BLaER1 treated with 17β-estradiol and CSF1 and Interleukin-3, amounts not matched to agents 10 nM and 100 nM (cell line): Measurements from ENCODE around the gene MAPK12.
A peak's percentile ranks its signal among the peaks of the same experiment; 100 is the strongest.

Source experiments
- H3K27ac ChIP-seq, 11 experiments: shearing (Covaris generic); formaldehyde crosslinking; 2 replicates each; pipeline ENCODE4 v1.8.1; 2022
- H3K27me3 ChIP-seq, 11 experiments: shearing (Covaris generic); formaldehyde crosslinking; 2 replicates each; pipeline ENCODE4 v1.8.1; 2022
- H3K36me3 ChIP-seq, 11 experiments: shearing (Covaris generic); formaldehyde crosslinking; 2 replicates each; pipeline ENCODE4 v1.8.1; 2022
- H3K4me1 ChIP-seq, 10 experiments: shearing (Covaris generic); formaldehyde crosslinking; 2 replicates each; pipeline ENCODE4 v1.8.1; 2022
- H3K4me2 ChIP-seq, 11 experiments: shearing (Covaris generic); formaldehyde crosslinking; 2 replicates each; pipeline ENCODE4 v1.8.1; 2022
- H3K4me3 ChIP-seq, 10 experiments: shearing (Covaris generic); formaldehyde crosslinking; 2 replicates each; pipeline ENCODE4 v1.8.1; 2022
- H3K9ac ChIP-seq, 11 experiments: shearing (Covaris generic); formaldehyde crosslinking; 2 replicates each; pipeline ENCODE4 v1.8.1; 2022
- H3K9me3 ChIP-seq, 11 experiments: shearing (Covaris generic); formaldehyde crosslinking; replicated peaks in 1 of 11; 2 replicates each; pipeline ENCODE4 v1.8.1; 2022
- H4K20me1 ChIP-seq, 11 experiments: shearing (Covaris generic); formaldehyde crosslinking; 2 replicates each; pipeline ENCODE4 v1.8.1; 2022
- Cebpa-rat ChIP-seq, 11 experiments: shearing (Covaris generic); IDR thresholded peaks; 2 replicates each; pipeline ENCODE4 v1.8.1; 2022

Gene MAPK12

GRCh38 chr22:50251477-50252081 is 9.9 kb downstream of the MAPK12 start:
- Histone ChIP-seq H3K4me2 (peak overlapping the region; percentile 96 to 100 (median 98)), H3K9ac (peak overlapping the region; percentile 82 to 90 (median 88); a peak in 21 of 22 replicates), H3K4me1 (peaks cover 38 to 56% (median 46%) of the 10 kb centered on the region in 10 experiments), H4K20me1 (peaks cover 5 to 91% (median 59%) of the 10 kb centered on the region in 11 experiments; a peak in 21 of 22 replicates), H3K9me3 (no peaks in the 10 kb centered on the region), H3K36me3 (peaks cover 13 to 72% (median 44%) of the 10 kb centered on the region in 11 experiments; a peak in 21 of 22 replicates), H3K27ac (peak overlapping the region in 9 of 11 experiments; percentile 75 to 87 (median 82); a peak in 17 of 22 replicates), H3K27me3 (no peaks in the 10 kb centered on the region), H3K4me3 (peak overlapping the region; percentile 72 to 88 (median 82))
- TF ChIP-seq Cebpa-rat (IDR thresholded peaks at IDR 0.05) = no peak

- peak within 1 kb of the TSS; percentile 96 to 100 (median 98) for H3K4me2 ChIP-seq
- H3K4me3 ChIP-seq = peak within 1 kb of the TSS; percentile 72 to 88 (median 82)
- peak within 1 kb of the TSS; percentile 82 to 90 (median 88) for H3K9ac ChIP-seq
- TF ChIP-seq Cebpa-rat (IDR thresholded peaks at IDR 0.05) = no peak
- peaks cover 14 to 72% (median 44%) of the 10 kb centered on the region in 11 experiments; a peak in 21 of 22 replicates for H3K36me3 ChIP-seq
- H3K4me1 ChIP-seq = peaks cover 43 to 64% (median 50%) of the 10 kb centered on the region in 10 experiments
- H3K9me3 ChIP-seq = no peaks in the 10 kb centered on the region
- H3K27ac ChIP-seq = peak within 1 kb of the TSS; percentile 60 to 87 (median 81); a peak in 21 of 22 replicates
- H4K20me1 ChIP-seq = peaks cover 5 to 91% (median 57%) of the 10 kb centered on the region in 11 experiments; a peak in 20 of 22 replicates
- no peaks in the 10 kb centered on the region for H3K27me3 ChIP-seq
Measured at GRCh38 chr22:50250555-50251476, 10.7 kb downstream of the MAPK12 start, which contains the start of gene HDAC10. Gene HDAC10 (minus strand): TSS chr22:50251265. CDS start chr22:50251032, 233 bp downstream.

- no peak for TF ChIP-seq Cebpa-rat (IDR thresholded peaks at IDR 0.05)
- peaks cover 5 to 89% (median 59%) of the 10 kb centered on the region in 11 experiments; a peak in 20 of 22 replicates for H4K20me1 ChIP-seq
- peaks cover 17 to 71% (median 44%) of the 10 kb centered on the region in 11 experiments; a peak in 21 of 22 replicates for H3K36me3 ChIP-seq
- no peaks in the 10 kb centered on the region for H3K9me3 ChIP-seq
- peak overlapping the region; percentile 72 to 88 (median 82) for H3K4me3 ChIP-seq
- peak overlapping the region; percentile 82 to 90 (median 88) for H3K9ac ChIP-seq
- H3K27ac ChIP-seq = peak overlapping the region in 10 of 11 experiments; percentile 60 to 87 (median 82); a peak in 16 of 22 replicates
- peaks cover 47 to 68% (median 55%) of the 10 kb centered on the region in 10 experiments for H3K4me1 ChIP-seq
- H3K4me2 ChIP-seq = peak overlapping the region; percentile 96 to 100 (median 98)
- no peaks in the 10 kb centered on the region for H3K27me3 ChIP-seq
Measured at GRCh38 chr22:50250249-50250554, 11.3 kb downstream of the MAPK12 start.

DNA sequence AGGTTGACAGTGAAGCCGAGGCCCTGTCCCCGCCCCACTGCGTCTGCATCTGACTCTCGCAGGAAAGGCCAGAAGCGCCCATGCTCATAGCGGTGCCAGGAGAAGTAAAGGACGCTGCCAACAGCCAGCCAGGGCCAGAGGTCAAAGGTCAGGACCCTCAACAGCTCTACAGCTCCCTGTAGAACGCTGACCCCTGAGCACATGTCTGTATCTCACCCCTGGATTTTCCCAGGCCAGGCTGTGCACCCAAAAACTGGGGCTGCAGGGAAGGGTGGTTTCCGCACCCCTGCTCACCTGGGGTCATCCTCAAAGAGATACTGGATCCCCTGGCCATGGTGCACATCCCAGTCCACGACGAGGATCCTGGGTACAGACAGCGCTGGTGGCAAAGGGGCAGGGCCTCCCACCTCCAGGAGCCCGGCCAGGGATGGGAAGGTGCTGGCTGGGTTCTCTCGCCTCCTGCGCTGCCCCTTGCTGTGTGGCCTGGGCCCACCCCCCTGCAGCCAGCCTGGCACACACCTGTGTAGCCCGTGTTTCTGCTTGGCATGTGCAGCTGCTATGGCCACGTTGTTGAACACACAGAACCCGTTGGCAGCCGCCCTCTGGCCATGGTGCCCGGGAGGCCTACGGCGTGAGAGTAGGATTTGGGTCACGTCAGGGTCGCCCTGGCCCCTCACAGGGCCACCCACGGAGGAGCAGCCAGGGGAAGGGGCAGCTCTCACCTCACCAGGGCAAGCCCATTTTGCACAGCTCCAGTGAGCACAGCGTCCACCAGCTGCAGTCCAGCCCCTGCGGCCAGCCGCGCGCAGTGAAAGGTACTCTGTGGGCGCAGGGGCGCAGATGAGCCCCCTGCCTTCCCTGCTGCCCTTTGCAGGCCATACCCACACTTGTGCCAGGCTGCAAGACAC is 11.9 kb downstream of the MAPK12 start:
- H3K27ac ChIP-seq = peak overlapping the region in 3 of 11 experiments; percentile 84 to 87 (median 86); a peak in 6 of 22 replicates
- H3K4me3 ChIP-seq = peak overlapping the region; percentile 72 to 88 (median 82)
- peak overlapping the region; percentile 82 to 90 (median 88) for H3K9ac ChIP-seq
- H3K36me3 ChIP-seq = peaks cover 17 to 65% (median 39%) of the 10 kb centered on the region in 11 experiments; a peak in 21 of 22 replicates
- no peaks in the 10 kb centered on the region for H3K27me3 ChIP-seq
- TF ChIP-seq Cebpa-rat (IDR thresholded peaks at IDR 0.05) = no peak
- peak overlapping the region; percentile 96 to 100 (median 98) for H3K4me2 ChIP-seq
- no peaks in the 10 kb centered on the region for H3K9me3 ChIP-seq
- peaks cover 5 to 83% (median 59%) of the 10 kb centered on the region in 11 experiments; a peak in 20 of 22 replicates for H4K20me1 ChIP-seq
- peaks cover 47 to 68% (median 55%) of the 10 kb centered on the region in 10 experiments for H3K4me1 ChIP-seq

- peak overlapping the region in 9 of 11 experiments; percentile 2 to 56 (median 31); a peak in 10 of 22 replicates for H3K9ac ChIP-seq
- H3K4me2 ChIP-seq = peak overlapping the region; percentile 10 to 67 (median 44); a peak in 19 of 22 replicates
- H3K36me3 ChIP-seq = peaks cover 17 to 54% (median 32%) of the 10 kb centered on the region in 11 experiments; a peak in 21 of 22 replicates
- no peak overlapping the region for H3K4me3 ChIP-seq
- peaks cover 5 to 79% (median 63%) of the 10 kb centered on the region in 11 experiments; a peak in 20 of 22 replicates for H4K20me1 ChIP-seq
- no peak for TF ChIP-seq Cebpa-rat (IDR thresholded peaks at IDR 0.05)
- H3K9me3 ChIP-seq = no peaks in the 10 kb centered on the region
- peaks cover 50 to 74% (median 62%) of the 10 kb centered on the region in 10 experiments for H3K4me1 ChIP-seq
- H3K27ac ChIP-seq = peak overlapping the region in 2 of 11 experiments; percentile 38 to 40; a peak in 2 of 22 replicates
- H3K27me3 ChIP-seq = no peaks in the 10 kb centered on the region
Measured at GRCh38 chr22:50248196-50249081, 13.0 kb downstream of the MAPK12 start.

DNA sequence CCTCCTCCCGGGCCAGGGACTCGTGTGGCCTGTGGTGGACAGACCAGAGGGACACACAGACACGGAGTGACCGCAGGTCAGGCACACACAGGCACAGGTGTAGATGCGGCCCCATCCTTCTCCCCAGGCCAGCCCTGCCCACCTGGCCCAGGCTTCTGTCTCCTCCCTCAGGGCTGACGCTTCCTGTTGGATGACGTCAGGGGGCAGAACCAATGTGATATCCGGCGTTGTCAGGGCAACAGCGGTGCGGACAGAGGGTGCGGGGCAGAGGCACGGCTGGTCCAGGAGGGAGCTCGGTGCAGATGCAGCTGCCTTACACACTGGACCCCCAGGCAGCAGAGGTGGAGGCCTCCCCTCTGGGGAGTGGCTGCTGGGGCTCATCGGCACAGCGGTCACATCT is 13.7 kb downstream of the MAPK12 start:
- Histone ChIP-seq H3K27ac (peak overlapping the region in 3 of 11 experiments; percentile 20 to 40 (median 38); a peak in 3 of 22 replicates), H3K36me3 (peaks cover 12 to 48% (median 28%) of the 10 kb centered on the region in 11 experiments; a peak in 21 of 22 replicates), H4K20me1 (peaks cover 5 to 82% (median 66%) of the 10 kb centered on the region in 11 experiments; a peak in 20 of 22 replicates), H3K4me2 (peak overlapping the region; percentile 10 to 67 (median 44); a peak in 20 of 22 replicates), H3K4me3 (no peak overlapping the region), H3K4me1 (peaks cover 57 to 77% (median 69%) of the 10 kb centered on the region in 10 experiments), H3K27me3 (no peaks in the 10 kb centered on the region), H3K9ac (peak overlapping the region in 10 of 11 experiments; percentile 2 to 51 (median 31); a peak in 12 of 22 replicates), H3K9me3 (no peaks in the 10 kb centered on the region)
- TF ChIP-seq Cebpa-rat (IDR thresholded peaks at IDR 0.05) = no peak
